Measurements from ENCODE around the gene PIMREG.

GRCh38 chr17:6492892-6493674, 48.8 kb downstream of the PIMREG start:
- TF ChIP-seq CTCF (conservative IDR thresholded peaks at IDR 0.05), result no peak
- no peak for TF ChIP-seq EZH2 (IDR thresholded peaks at IDR 0.05; ENCODE audit: low read depth)
